OCI-LY7 (cell line): ENCODE results near the gene CCDC148. TPM values are rescaled to one million over a fixed set of nuclear protein-coding genes. Genes with fewer than 3 reads are reported as not detected.

Experiments used
- BruUV-seq: library from RNA; stranded (reverse); fragments of 400-500 nt; replicated peaks from 2 replicates; lab custom pipeline; 2021; lab: Mats Ljungman, UMichigan
- CTCF ChIA-PET: fragments of 300-600 bp; sonication (Branson Sonifier 250); formaldehyde crosslinking; loops from one replicate; lab custom pipeline; 2022; ENCODE audit warnings: antibody characterized with exemption; ENCODE audit not compliant: unreplicated experiment; lab: Charles Lee
- POLR2A ChIA-PET: fragments of 300-600 bp; sonication (Branson Sonifier 250); formaldehyde crosslinking; loops from one replicate; lab custom pipeline; 2022; ENCODE audit warnings: antibody characterized with exemption; lab: Charles Lee
- DNase-seq: peaks from one replicate; pipeline ENCODE4 v3.0.0-alpha.2; 2015; ENCODE audit warnings: low spot score
- H2AFZ ChIP-seq: fragments of 200-600 bp; sonication (generic), shearing (Covaris generic); 2 replicates; pipeline ENCODE4 v1.6.1; 2014; ENCODE audit warnings: mild to moderate bottlenecking, antibody characterized with exemption, low read length, moderate library complexity
- H3K27ac ChIP-seq: fragments of 200-600 bp; sonication (generic); 2 replicates; pipeline ENCODE4 v1.5.1; 2014; ENCODE audit warnings: mixed run types, low read depth, mild to moderate bottlenecking, moderate library complexity, low read length, inconsistent platforms; ENCODE audit not compliant: poor library complexity, severe bottlenecking
- H3K36me3 ChIP-seq: fragments of 200-600 bp; sonication (generic); 2 replicates; pipeline ENCODE4 v1.6.1; 2014; ENCODE audit warnings: mild to moderate bottlenecking, antibody characterized with exemption, low read length, moderate library complexity, mixed read lengths; ENCODE audit not compliant: insufficient read depth
- H3K4me1 ChIP-seq: fragments of 200-600 bp; sonication (generic); 2 replicates; pipeline ENCODE4 v1.5.1; 2014; ENCODE audit warnings: mild to moderate bottlenecking, low read length; ENCODE audit not compliant: insufficient read depth, poor library complexity, severe bottlenecking
- H3K4me2 ChIP-seq: fragments of 200-600 bp; sonication (generic); 2 replicates; pipeline ENCODE4 v1.6.1; 2014; ENCODE audit warnings: mild to moderate bottlenecking, low read length
- H3K4me3 ChIP-seq: fragments of 200-600 bp; sonication (generic); 2 replicates; pipeline ENCODE4 v1.5.1; 2014; ENCODE audit warnings: mild to moderate bottlenecking, low read depth, low read length; ENCODE audit not compliant: poor library complexity, severe bottlenecking
- H3K79me2 ChIP-seq: fragments of 200-600 bp; sonication (generic); 2 replicates; pipeline ENCODE4 v1.6.1; 2016; ENCODE audit warnings: low read depth, mild to moderate bottlenecking, low read length, moderate library complexity, mixed read lengths; ENCODE audit not compliant: insufficient read depth
- H3K9me2 ChIP-seq: fragments of 200-600 bp; sonication (generic); 2 replicates; pipeline ENCODE4 v1.6.1; 2016; ENCODE audit warnings: mild to moderate bottlenecking, low read length, mixed read lengths; ENCODE audit not compliant: insufficient read depth
- H3K9me3 ChIP-seq: fragments of 200-600 bp; sonication (generic); 2 replicates; pipeline ENCODE4 v1.6.1; 2014; ENCODE audit warnings: mild to moderate bottlenecking, mixed run types, low read length, mixed read lengths
- H4K20me1 ChIP-seq: fragments of 200-600 bp; sonication (generic); 2 replicates; pipeline ENCODE4 v1.6.1; 2014; ENCODE audit warnings: mild to moderate bottlenecking, antibody characterized with exemption, low read length, moderate library complexity, mixed read lengths; ENCODE audit not compliant: insufficient read depth
- EZH2phosphoT487 ChIP-seq: fragments of 200-600 bp; sonication (generic); IDR thresholded peaks from 2 replicates; pipeline ENCODE4 v1.6.1; 2018; ENCODE audit warnings: low read depth, borderline replicate concordance, mild to moderate bottlenecking, mixed run types, antibody characterized with exemption, low read length, moderate library complexity, mixed read lengths
- intact Hi-C: fragments of 100-400 bp; cut with micrococcal nuclease; formaldehyde crosslinking; loops from one replicate; pipeline ENCODE4 v1.10.0; 2022; ENCODE audit not compliant: unreplicated experiment
- total RNA-seq, 2 experiments: library from RNA; depleted of rRNA in 1 of 2; stranded (reverse); fragments of >200 nt in 1 of 2; shearing (Covaris generic) in 1 of 2; gene quantifications; 2 replicates each; pipeline ENCODE4 v1.2.3, GENCODE V29; 2014 to 2022
- TF ChIP-seq, protein P1 (sequence below): fragments of 200-600 bp; sonication (generic); conservative IDR thresholded peaks from 2 replicates; pipeline ENCODE4 v1.5.1; 2014; ENCODE audit warnings: mild to moderate bottlenecking, antibody characterized with exemption, low read length, moderate library complexity, mixed read lengths

Gene CCDC148
- total RNA-seq, 2 experiments from 2014 or later: 0.19 to 0.99 TPM

DNA sequence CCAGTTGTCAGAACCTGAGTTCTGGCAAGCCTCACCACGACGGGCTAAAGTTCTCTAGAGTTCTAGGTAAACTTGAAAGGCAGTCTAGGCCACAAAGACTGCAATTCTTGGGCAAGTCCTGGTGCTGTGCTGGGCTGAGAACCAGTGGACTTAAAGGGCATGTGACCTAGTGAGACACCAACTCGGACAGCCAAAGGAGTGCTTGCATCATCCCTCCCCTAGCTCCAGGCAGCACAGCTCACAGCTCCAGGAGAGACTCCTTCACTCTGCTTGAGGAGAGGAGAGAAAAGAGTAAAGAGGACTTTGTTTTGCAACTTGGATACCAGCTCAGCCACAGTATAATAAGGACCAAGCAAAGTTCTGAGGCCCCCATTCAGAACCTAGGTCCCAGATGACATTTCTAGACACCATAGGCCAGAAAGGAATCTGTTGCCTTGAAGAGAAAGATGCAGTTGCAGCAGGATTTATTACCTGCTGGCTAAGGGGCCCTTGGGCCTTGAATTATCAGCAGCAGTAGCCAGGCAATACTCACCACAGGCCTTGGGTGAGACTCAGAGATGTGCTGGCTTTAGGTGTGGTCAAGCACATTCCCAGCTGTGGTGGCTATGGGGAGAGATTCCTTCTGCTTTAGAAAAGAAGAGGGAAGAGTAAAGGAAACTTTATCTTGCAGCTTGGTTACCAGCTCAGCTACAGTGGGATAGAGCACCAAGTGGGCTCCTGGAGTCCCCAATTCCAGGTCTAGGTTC is 303.1 kb downstream of the CCDC148 start:
- no peaks in the 10 kb centered on the region for H3K9me2 ChIP-seq
- no TSS peak for BruUV-seq
- TF ChIP-seq, protein P1, sequence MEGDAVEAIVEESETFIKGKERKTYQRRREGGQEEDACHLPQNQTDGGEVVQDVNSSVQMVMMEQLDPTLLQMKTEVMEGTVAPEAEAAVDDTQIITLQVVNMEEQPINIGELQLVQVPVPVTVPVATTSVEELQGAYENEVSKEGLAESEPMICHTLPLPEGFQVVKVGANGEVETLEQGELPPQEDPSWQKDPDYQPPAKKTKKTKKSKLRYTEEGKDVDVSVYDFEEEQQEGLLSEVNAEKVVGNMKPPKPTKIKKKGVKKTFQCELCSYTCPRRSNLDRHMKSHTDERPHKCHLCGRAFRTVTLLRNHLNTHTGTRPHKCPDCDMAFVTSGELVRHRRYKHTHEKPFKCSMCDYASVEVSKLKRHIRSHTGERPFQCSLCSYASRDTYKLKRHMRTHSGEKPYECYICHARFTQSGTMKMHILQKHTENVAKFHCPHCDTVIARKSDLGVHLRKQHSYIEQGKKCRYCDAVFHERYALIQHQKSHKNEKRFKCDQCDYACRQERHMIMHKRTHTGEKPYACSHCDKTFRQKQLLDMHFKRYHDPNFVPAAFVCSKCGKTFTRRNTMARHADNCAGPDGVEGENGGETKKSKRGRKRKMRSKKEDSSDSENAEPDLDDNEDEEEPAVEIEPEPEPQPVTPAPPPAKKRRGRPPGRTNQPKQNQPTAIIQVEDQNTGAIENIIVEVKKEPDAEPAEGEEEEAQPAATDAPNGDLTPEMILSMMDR: no peak
- no peak for TF ChIP-seq EZH2phosphoT487
- H3K36me3 ChIP-seq: no peaks in the 10 kb centered on the region
- no peaks in the 10 kb centered on the region for H4K20me1 ChIP-seq
- no peak overlapping the region for H2AFZ ChIP-seq
- no peaks in the 10 kb centered on the region for H3K4me1 ChIP-seq
- intact Hi-C loops: no loop called here
- DNase-seq: no peak
- no peaks in the 10 kb centered on the region for H3K79me2 ChIP-seq
- no peak overlapping the region for H3K4me3 ChIP-seq
- POLR2A ChIA-PET: interaction anchor here (0.6 kb wide), 1 partner anchor 115 kb away, joined by 3 read pairs; no protein-coding TSS in a partner anchor
- CTCF ChIA-PET: no interaction called here
- no peaks in the 10 kb centered on the region for H3K9me3 ChIP-seq
- H3K4me2 ChIP-seq: no peak overlapping the region
- H3K27ac ChIP-seq: no peak overlapping the region

DNA sequence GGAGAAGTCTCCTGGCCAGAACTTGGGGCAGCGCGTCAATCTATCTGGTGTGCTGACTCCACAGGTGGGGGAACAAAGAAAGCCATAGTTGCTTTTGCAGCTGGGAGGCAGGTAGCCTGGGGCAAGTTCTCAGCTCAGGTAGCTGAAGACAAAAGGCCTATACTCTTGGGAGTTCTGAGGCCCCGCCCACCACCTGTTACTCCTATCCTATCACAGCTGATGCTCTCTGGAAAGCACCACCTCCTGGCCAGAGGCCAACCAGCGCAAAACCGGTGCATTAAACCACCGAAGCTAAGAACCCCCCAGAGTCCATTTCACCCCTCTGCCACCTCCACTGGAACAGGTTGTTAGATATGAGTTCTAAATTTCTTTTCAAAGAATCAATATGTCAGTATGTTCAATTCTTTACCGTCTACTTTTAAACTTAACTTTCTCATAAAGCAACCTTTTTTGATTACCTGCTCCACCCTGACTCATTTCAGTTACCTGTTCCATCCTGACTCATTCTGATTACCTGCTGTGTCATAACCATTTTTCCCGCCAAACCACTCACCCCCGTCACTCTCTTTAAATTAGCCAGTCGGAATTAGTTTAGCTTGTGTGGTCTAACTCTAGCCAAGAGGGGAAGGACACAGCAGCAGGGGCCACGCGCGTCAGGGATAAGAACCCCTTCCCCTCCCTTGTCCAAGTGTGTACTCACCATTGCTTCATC is 311.5 kb downstream of the CCDC148 start:
- H3K4me3 ChIP-seq: no peak overlapping the region
- no peaks in the 10 kb centered on the region for H4K20me1 ChIP-seq
- no peak for TF ChIP-seq EZH2phosphoT487
- TF ChIP-seq, protein P1: no peak
- no peak for DNase-seq
- H3K4me1 ChIP-seq: no peaks in the 10 kb centered on the region
- H3K9me2 ChIP-seq: no peaks in the 10 kb centered on the region
- no peaks in the 10 kb centered on the region for H3K9me3 ChIP-seq
- H3K27ac ChIP-seq: no peak overlapping the region
- H3K4me2 ChIP-seq: no peak overlapping the region
- ChIA-PET POLR2A (no interaction called here), CTCF (no interaction called here)
- intact Hi-C loops: no loop called here
- no peaks in the 10 kb centered on the region for H3K79me2 ChIP-seq
- BruUV-seq: no TSS peak
- no peak overlapping the region for H2AFZ ChIP-seq
- no peaks in the 10 kb centered on the region for H3K36me3 ChIP-seq
